Activated naive CD8-positive, alpha-beta T cell treated with anti-CD3 and anti-CD28 coated beads, Interleukin-2, amount 10 ng/mL, durations not matched to agents 7 days and 5 days (primary cell): Measurements from ENCODE around the gene PGBD4. TPM values are rescaled to one million over a fixed set of nuclear protein-coding genes. Genes with fewer than 3 reads are reported as not detected.
A peak's percentile ranks its signal among the peaks of the same experiment; 100 is the strongest.
"Not testable (repeated sequence)": the region's sequence is repeated elsewhere in the genome, so short reads cannot be mapped to it uniquely, and the experiment has no call there.

ENCODE experiments used
- ATAC-seq: fragments of 150-1000 bp; cut with Tn5 transposase; one replicate; pipeline ENCODE4 v1.10.0; 2021; ENCODE audit warnings: low read depth, moderate library complexity
- POLR2A ChIA-PET: fragments of 350-600 bp; sonication (Branson Sonifier 250); formaldehyde crosslinking; loops from one replicate; lab custom pipeline; 2021; ENCODE audit warnings: antibody characterized with exemption; lab: Charles Lee
- DNase-seq: peaks from one replicate; pipeline ENCODE4 v3.0.0; 2021
- H3K27ac Mint-ChIP-seq: one replicate; pipeline ENCODE4 v1.8.0; 2022; ENCODE audit warnings: mild to moderate bottlenecking, mixed read lengths
- H3K27me3 Mint-ChIP-seq: one replicate; pipeline ENCODE4 v1.8.0; 2022; ENCODE audit warnings: mild to moderate bottlenecking, moderate library complexity, mixed read lengths
- H3K36me3 Mint-ChIP-seq: one replicate; pipeline ENCODE4 v1.8.0; 2021; ENCODE audit warnings: mild to moderate bottlenecking, mixed read lengths
- H3K4me1 Mint-ChIP-seq: one replicate; pipeline ENCODE4 v1.8.0; 2021; ENCODE audit warnings: mixed read lengths
- H3K4me3 Mint-ChIP-seq: one replicate; pipeline ENCODE4 v1.8.0; 2022; ENCODE audit warnings: mild to moderate bottlenecking, moderate library complexity, mixed read lengths
- H3K9me3 Mint-ChIP-seq: one replicate; pipeline ENCODE4 v1.8.0; 2021; ENCODE audit warnings: mixed read lengths
- total RNA-seq, 2 experiments: library from RNA; stranded (reverse); gene quantifications; one replicate each; pipeline ENCODE4 v1.2.3, GENCODE V29; 2021

PGBD4 gene
- total RNA-seq, 2 experiments from 2014 or later = 3.8 to 4.5 TPM

DNA sequence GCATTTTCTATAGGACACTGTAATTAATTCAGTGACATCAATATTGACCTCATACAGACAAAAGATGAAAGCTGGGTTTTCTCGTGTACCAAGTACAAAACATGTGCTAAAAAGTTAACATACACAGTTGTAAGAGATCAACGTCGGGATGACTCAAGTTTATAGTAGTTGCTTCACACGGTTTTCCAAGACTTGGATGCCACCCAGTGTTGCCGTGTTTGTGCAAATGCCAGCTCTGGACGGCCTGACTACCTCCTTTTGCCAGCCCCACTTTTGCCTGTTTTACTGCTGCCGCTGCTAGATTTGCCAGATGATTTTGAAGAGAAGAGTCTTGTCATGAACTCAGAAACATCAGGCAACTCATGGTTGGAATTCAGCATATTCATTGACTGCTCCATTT lies 17.8 kb upstream of the PGBD4 start:
- Mint-ChIP-seq H3K4me1 (peaks cover 2% of the 10 kb centered on the region), H3K4me3 (no peak overlapping the region), H3K27me3 (no peaks in the 10 kb centered on the region), H3K9me3 (no peaks in the 10 kb centered on the region), H3K36me3 (peaks cover 18% of the 10 kb centered on the region), H3K27ac (no peak overlapping the region)
- ATAC-seq (no peak), DNase-seq (no peak)
- POLR2A ChIA-PET = no interaction called here

DNA sequence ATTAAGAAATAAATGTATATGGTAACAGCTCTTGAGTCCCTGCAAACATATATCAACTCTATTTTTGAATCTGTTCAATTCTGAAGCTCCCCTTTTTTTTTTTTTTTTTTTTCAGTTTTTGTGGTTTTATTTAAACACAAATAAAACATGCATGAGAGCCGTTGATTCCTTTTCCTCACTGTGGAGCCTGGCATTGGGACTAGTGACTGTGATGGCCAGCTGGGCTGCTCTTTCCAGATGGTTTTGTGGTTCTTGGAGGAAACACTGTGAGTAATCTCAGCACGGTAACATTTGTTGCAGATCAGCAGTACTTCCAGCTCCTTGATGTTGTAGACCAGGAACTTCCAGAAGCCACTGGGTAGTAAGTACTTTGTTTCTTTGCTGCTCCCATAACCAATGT lies 16.1 kb upstream of the PGBD4 start:
- H3K4me1 Mint-ChIP-seq = peaks cover 2% of the 10 kb centered on the region
- ATAC-seq (no peak), DNase-seq (no peak)
- no peak overlapping the region for H3K27ac Mint-ChIP-seq
- POLR2A ChIA-PET = interaction anchor here (0.6 to 0.8 kb wide), 2 partner anchors 16 to 282 kb away, joined by 3 to 4 read pairs; partner anchors contain the start of genes LPCAT4 and PGBD4
- no peaks in the 10 kb centered on the region for H3K9me3 Mint-ChIP-seq
- H3K36me3 Mint-ChIP-seq = peaks cover 22% of the 10 kb centered on the region
- H3K27me3 Mint-ChIP-seq = no peaks in the 10 kb centered on the region
- H3K4me3 Mint-ChIP-seq = no peak overlapping the region

DNA sequence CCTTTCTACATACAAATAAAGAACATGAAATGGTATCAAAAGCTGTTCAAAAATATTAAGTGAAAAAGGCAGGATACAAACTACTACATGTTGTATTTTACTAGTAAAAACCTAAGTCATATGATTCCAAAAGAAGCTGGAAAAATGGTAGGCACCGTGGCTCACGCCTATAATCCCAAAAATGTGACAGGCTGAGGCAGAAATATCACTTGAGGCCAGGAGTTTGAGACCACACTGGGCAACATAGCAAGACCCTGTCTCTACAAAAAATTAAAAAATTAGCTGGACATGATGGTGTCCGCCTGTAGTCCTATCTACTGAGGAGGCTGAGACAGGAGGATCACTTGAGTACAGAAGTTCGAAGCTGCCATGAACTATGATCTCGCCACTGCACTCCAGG lies 2.0 kb upstream of the PGBD4 start:
- POLR2A ChIA-PET = no interaction called here
- Mint-ChIP-seq H3K36me3 (peaks cover 19% of the 10 kb centered on the region), H3K4me3 (peak overlapping the region; percentile 65), H3K4me1 (peaks cover 30% of the 10 kb centered on the region), H3K9me3 (peaks cover 7% of the 10 kb centered on the region), H3K27ac (peak overlapping the region; percentile 6), H3K27me3 (no peaks in the 10 kb centered on the region)
- DNase-seq (no peak), ATAC-seq (no peak)

DNA sequence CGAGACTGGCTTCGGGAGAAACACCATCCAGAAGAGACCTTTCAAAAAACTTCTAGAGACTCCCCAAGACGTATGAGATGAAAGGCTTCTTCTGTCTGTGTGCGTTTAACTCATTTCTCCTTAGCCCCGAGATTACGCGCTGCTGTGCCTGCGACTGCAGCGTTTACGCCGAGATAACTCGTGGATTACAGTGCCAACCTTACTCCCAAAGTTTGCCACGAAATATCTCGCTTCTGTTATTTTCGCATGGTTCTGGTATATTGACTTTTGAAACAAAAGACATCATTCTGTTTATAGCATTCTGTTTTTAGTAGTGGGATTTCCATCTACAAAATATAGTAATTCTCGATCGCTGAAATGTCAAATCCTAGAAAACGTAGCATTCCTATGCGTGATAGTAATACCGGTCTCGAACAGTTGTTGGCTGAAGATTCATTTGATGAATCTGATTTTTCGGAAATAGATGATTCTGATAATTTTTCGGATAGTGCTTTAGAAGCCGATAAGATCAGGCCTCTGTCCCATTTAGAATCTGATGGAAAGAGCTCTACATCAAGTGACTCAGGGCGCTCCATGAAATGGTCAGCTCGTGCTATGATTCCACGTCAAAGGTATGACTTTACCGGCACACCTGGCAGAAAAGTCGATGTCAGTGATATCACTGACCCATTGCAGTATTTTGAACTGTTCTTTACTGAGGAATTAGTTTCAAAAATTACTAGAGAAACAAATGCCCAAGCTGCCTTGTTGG lies 467 bp downstream of the PGBD4 start:
- H3K27me3 Mint-ChIP-seq = no peaks in the 10 kb centered on the region
- peak overlapping the region; percentile 98 for H3K4me3 Mint-ChIP-seq
- POLR2A ChIA-PET = interaction anchor here (0.6 to 2.1 kb wide), 8 partner anchors 17 to 1441 kb away, joined by 3 to 14 read pairs (median 6); partner anchors contain the start of genes AVEN, EMC4, KATNBL1 and LPCAT4
- H3K4me1 Mint-ChIP-seq = peaks cover 29% of the 10 kb centered on the region
- H3K36me3 Mint-ChIP-seq = peaks cover 25% of the 10 kb centered on the region
- DNase-seq = no peak
- H3K9me3 Mint-ChIP-seq = peaks cover 7% of the 10 kb centered on the region
- peak; percentile 23 for ATAC-seq
- H3K27ac Mint-ChIP-seq = peak overlapping the region; percentile 99

DNA sequence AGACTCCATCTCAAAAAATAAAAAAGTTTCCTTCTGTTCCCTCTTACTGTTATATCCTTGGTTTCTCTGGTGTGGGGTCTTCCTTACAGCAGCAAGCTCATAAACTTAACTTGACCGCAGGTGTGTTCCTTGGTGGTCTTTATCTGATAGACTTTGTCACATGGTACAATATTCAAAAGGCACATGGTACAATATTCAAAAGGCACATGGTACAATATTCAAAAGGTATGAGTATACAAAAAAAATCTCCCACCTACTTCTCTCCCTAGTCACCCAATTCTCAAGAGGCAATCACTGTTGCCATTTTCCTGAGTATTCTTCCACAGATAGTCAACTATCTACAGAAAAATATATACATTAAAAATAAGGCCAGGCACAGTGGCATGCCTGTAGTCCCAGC lies 4.5 kb downstream of the PGBD4 start:
- Mint-ChIP-seq H3K4me1 (peaks cover 16% of the 10 kb centered on the region), H3K27me3 (peaks cover 2% of the 10 kb centered on the region), H3K27ac (no peak overlapping the region), H3K4me3 (no peak overlapping the region), H3K9me3 (peaks cover 7% of the 10 kb centered on the region), H3K36me3 (peaks cover 23% of the 10 kb centered on the region)
- DNase-seq (no peak), ATAC-seq (no peak)
- POLR2A ChIA-PET = interaction anchor here (0.7 kb wide), 1 partner anchor 110 kb away, joined by 9 read pairs; no protein-coding TSS in a partner anchor

DNA sequence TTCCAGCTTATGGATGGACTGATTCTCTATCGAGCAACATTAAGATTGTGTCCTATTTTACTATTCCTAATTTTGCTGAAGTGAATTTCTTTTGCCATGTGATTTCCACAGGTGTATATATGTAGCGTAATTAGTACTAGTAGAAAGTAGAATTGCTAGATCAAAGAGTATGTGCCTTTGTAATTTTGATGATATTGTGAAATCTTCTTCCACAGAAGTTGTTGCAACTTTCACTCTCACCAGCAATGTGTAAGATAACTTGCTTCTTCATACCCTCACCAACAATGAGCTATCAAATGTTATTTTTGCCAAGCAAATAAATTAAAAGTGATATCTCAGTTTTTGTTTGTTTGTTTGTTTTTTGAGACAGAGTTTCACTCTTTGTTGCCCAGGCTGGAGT lies 5.4 kb downstream of the PGBD4 start:
- POLR2A ChIA-PET = no interaction called here
- Mint-ChIP-seq H3K36me3 (peaks cover 18% of the 10 kb centered on the region), H3K4me1 (peaks cover 12% of the 10 kb centered on the region), H3K9me3 (peaks cover 7% of the 10 kb centered on the region), H3K4me3 (no peak overlapping the region), H3K27ac (no peak overlapping the region), H3K27me3 (peaks cover 2% of the 10 kb centered on the region)
- ATAC-seq = no peak
- no peak for DNase-seq

DNA sequence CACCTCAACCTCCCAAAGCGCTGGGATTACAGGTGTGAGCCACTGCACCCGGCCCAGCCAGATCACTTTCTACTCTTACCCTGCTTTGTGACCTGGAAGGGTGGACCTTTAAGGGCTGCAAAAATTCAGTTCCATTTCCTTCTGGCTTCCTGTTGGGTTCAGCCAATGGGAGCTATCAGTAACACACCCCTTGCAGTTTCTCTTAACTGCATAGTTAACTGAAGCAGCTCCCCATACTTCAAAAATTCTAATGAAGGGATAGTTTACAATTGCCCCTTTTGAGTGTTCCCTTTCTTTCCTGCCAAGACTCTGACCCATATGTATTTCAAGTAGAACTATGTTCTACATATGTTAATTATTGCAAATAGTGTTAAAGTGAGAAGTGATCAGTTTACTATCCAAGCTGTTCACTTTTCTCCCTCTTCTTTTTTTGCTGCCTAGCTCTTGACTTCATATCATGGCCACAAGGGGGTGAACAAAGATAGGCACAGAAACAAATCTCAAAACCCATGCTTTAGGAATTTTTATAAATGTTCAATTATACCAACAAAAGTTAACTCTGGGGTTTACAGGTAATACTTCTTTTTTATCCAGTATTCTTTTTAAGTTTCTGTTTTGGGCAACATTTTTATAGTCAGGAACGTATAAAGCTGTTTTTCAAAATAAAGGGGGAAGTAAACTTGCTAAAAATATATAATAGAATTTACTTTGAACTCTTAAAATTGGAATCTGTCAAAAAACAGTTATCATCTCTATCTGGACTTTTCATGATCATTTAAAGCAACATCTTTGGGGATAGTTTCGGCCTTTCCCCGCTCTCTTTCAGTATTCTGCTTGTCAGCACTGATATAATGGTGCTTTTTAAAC lies 8.1 kb downstream of the PGBD4 start:
- no peaks in the 10 kb centered on the region for H3K9me3 Mint-ChIP-seq
- no peak overlapping the region for H3K4me3 Mint-ChIP-seq
- peaks cover 6% of the 10 kb centered on the region for H3K36me3 Mint-ChIP-seq
- ATAC-seq (peak; percentile 58), DNase-seq (no peak)
- H3K4me1 Mint-ChIP-seq = peaks cover 1% of the 10 kb centered on the region
- POLR2A ChIA-PET = interaction anchor here (0.6 to 1.4 kb wide), 3 partner anchors 100 to 259 kb away, joined by 4 to 10 read pairs (median 4); partner anchors contain the start of genes KATNBL1 and LPCAT4
- peaks cover 3% of the 10 kb centered on the region for H3K27me3 Mint-ChIP-seq
- no peak overlapping the region for H3K27ac Mint-ChIP-seq

DNA sequence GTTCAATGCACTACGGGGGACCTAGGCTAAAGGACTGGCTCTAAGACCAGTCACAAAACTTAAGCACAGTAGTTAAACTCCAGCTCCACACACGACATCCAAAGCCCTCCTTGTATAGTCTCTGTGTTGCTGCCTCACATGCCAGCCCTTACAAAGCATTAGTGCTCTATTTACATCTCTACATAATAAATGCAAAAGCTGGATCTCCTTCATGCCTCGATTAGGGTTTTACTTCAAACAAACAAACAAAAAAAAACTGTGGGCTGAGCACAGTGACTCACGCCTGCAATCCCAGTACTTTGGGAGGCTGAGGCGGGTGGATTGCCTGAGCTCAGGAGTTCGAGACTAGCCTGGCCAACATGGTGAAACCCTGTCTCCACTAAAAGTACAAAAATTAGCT lies 9.6 kb downstream of the PGBD4 start:
- no peaks in the 10 kb centered on the region for H3K36me3 Mint-ChIP-seq
- ATAC-seq (no peak), DNase-seq (no peak)
- no peak overlapping the region for H3K4me3 Mint-ChIP-seq
- no peak overlapping the region for H3K27ac Mint-ChIP-seq
- H3K27me3 Mint-ChIP-seq = peaks cover 4% of the 10 kb centered on the region
- peaks cover 1% of the 10 kb centered on the region for H3K4me1 Mint-ChIP-seq
- H3K9me3 Mint-ChIP-seq = no peaks in the 10 kb centered on the region
- POLR2A ChIA-PET = no interaction called here

DNA sequence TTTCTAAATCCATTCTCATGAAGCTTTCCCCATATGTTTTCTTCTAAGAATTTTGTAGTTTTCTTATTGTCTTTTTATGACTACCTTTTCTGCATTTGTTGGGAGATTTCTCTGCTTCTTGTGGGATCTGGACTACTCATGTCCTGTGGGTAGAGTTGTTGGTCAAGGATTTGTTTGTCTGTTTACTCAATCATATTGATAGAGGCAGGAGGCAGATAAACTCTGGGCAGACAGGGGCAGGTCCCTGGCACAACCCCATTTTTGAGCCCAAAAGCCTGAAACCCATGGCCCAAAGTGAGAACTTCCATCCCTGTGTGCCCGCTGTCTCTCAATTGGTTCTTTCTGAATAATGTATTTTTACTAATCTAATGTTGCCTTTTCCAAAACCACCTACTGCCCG lies 12.3 kb downstream of the PGBD4 start:
- Mint-ChIP-seq H3K9me3 (no peaks in the 10 kb centered on the region), H3K27ac (peak overlapping the region; percentile 47), H3K36me3 (no peaks in the 10 kb centered on the region), H3K4me3 (no peak overlapping the region), H3K27me3 (peaks cover 15% of the 10 kb centered on the region), H3K4me1 (peaks cover 1% of the 10 kb centered on the region)
- ATAC-seq (no peak), DNase-seq (no peak)
- POLR2A ChIA-PET = no interaction called here

DNA sequence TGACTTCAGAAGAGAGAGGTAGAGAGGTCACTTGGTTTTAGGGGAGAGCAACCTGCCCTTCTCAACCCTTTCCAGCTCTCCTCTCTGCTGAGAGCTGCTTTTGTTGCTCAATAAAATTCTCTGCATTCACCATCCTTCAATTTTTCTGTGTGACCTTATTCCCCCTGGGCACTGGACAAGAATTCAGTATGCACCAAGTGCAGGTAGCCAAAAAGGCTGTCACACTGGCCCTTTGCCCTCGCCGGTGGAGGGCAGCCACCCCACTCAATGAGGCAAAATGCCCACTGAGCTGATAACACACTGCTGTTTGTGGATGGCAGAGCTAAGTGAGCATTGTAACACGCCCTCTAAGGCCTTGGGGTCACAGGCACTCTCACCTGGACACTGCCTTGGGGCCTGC lies 12.9 kb downstream of the PGBD4 start:
- no peak for ATAC-seq
- Mint-ChIP-seq H3K36me3 (no peaks in the 10 kb centered on the region), H3K9me3 (no peaks in the 10 kb centered on the region), H3K27ac (peak overlapping the region; percentile 47), H3K4me3 (no peak overlapping the region), H3K27me3 (peaks cover 15% of the 10 kb centered on the region), H3K4me1 (peaks cover 1% of the 10 kb centered on the region)
- no peak for DNase-seq
- POLR2A ChIA-PET = no interaction called here

DNA sequence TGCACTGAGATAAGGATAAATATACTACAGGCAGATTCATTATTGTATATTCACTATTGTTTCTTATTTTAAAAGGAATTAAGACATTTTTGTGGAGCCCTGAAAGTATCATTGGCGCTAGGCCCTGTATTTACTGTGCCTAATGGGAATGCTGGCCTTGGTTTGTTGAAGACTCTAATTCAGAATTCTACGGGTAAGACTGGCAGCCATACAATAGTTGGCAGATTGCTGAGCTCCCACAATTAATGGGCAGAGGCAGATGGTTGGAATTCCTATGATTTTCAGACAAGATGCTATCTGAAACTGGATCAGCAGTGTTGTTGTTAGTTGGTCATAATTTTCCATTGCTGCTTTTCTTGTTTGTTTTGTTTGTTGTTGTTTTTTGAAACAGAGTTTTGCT lies 14.7 kb downstream of the PGBD4 start:
- H3K27ac Mint-ChIP-seq = no peak overlapping the region
- H3K9me3 Mint-ChIP-seq = no peaks in the 10 kb centered on the region
- H3K27me3 Mint-ChIP-seq = peaks cover 22% of the 10 kb centered on the region
- no peaks in the 10 kb centered on the region for H3K36me3 Mint-ChIP-seq
- no peak for DNase-seq
- ATAC-seq = no peak
- no peaks in the 10 kb centered on the region for H3K4me1 Mint-ChIP-seq
- POLR2A ChIA-PET = no interaction called here
- no peak overlapping the region for H3K4me3 Mint-ChIP-seq

DNA sequence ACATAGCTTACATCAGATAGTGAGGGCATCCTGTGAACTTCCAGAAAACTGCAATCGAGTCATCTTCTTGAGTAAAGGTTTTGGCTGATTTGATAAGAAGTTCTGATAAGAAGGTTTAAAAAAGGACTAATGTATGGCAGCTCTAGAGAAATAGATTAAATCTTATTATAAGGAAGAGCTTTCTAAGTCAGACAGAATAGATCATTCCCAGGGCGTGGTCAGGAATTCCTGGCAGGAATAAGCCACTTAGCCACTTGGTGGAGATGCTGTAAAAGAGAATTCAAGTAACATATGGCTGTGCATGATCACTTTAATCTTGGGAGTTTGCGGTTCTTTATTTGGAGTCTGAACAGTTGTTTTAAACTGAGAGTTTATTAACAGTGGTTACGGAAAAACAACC lies 17.4 kb downstream of the PGBD4 start:
- H3K27me3 Mint-ChIP-seq = peaks cover 22% of the 10 kb centered on the region
- ATAC-seq (no peak), DNase-seq (no peak)
- POLR2A ChIA-PET = no interaction called here
- H3K4me3 Mint-ChIP-seq = no peak overlapping the region
- H3K9me3 Mint-ChIP-seq = no peaks in the 10 kb centered on the region
- H3K4me1 Mint-ChIP-seq = no peaks in the 10 kb centered on the region
- H3K36me3 Mint-ChIP-seq = no peaks in the 10 kb centered on the region
- no peak overlapping the region for H3K27ac Mint-ChIP-seq

DNA sequence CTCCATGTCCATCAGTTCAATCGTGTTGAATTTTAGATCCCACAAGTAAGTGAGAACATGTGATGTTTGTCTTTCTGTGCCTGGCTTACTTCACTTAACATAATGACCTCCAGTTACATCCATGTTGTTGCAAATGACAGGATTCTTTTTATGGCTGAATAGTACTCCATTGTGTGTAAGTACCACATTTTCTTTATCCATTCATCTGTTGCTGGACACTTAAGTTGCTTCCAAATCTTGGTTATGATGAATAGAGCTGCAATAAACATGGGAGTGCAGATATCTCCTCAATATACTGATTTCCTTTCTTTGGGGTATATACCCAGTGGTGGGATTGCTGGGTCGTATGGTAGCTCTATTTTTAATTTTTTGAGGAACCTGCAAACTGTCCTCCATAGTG lies 18.5 kb downstream of the PGBD4 start:
- DNase-seq, H3K4me1 Mint-ChIP-seq, H3K36me3 Mint-ChIP-seq, ATAC-seq, POLR2A ChIA-PET, H3K27ac Mint-ChIP-seq, H3K9me3 Mint-ChIP-seq, H3K4me3 Mint-ChIP-seq: not testable (repeated sequence)
- peaks cover 19% of the 10 kb centered on the region for H3K27me3 Mint-ChIP-seq
